ENCODE results near the gene RARB.

The RARB gene

DNA sequence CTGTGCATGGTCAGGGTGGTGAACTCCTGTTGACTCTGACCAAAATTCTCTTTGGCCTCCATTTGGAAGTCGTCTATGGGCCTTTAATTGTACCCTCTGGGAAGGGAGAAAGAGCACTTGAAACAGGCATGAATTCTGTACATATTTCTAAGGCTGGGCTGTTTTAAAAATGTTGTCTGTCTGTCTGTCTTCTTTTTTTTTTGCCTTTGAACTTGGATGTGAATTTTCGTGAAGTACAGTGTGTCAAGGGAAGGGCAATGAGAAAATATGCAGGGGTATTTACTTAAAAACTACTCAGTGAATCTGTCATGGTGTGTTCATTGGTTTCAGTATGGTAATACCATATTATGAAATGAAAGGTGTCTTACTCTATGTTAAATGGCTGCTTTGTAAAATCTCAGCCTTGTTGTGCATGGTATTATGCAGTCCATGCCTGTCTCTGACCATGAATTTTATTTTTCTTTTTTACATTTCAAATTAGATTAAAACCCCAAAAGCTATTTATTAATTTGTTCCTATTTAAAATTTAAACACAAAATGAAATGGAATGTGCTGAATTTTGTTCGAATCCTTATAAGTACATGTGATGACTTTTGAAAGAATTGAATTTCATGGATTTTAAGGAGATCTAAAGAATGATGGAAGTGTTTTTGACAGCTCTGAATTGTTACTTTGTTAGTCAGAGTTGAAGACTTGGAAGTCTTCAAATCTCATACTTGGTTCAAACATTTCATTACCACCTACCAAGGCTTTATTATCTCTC is 51.1 kb downstream of the RARB start:
- TF ChIP-seq, protein P1, sequence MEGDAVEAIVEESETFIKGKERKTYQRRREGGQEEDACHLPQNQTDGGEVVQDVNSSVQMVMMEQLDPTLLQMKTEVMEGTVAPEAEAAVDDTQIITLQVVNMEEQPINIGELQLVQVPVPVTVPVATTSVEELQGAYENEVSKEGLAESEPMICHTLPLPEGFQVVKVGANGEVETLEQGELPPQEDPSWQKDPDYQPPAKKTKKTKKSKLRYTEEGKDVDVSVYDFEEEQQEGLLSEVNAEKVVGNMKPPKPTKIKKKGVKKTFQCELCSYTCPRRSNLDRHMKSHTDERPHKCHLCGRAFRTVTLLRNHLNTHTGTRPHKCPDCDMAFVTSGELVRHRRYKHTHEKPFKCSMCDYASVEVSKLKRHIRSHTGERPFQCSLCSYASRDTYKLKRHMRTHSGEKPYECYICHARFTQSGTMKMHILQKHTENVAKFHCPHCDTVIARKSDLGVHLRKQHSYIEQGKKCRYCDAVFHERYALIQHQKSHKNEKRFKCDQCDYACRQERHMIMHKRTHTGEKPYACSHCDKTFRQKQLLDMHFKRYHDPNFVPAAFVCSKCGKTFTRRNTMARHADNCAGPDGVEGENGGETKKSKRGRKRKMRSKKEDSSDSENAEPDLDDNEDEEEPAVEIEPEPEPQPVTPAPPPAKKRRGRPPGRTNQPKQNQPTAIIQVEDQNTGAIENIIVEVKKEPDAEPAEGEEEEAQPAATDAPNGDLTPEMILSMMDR (IDR thresholded peaks at IDR 0.05; ENCODE audit: borderline replicate concordance, insufficient read depth, low read depth, low read length), result no peak

DNA sequence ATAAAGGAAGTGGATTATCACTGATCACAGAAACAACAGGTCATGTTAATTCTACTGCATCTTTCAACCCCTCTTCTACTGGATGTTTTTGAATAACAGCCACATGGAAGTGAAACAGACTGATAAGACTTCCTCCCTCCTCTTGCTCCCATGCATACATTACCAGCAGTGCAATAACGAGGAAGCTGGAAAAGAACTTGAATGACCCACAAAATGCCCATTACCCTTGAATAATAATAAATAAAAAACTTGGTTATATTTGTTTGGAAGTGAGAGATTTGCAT is 51.6 kb downstream of the RARB start:
- no peak overlapping the region for H3K4me3 ChIP-seq (ENCODE audit: low read depth, low read length)
- TF ChIP-seq, protein P1 (IDR thresholded peaks at IDR 0.05; ENCODE audit: borderline replicate concordance, insufficient read depth, low read depth, low read length), result no peak

More for the DNA sequence above, 51.1 kb downstream of the RARB start:
- H3K4me3 ChIP-seq (ENCODE audit: low read depth, low read length), result no peak overlapping the region

DNA sequence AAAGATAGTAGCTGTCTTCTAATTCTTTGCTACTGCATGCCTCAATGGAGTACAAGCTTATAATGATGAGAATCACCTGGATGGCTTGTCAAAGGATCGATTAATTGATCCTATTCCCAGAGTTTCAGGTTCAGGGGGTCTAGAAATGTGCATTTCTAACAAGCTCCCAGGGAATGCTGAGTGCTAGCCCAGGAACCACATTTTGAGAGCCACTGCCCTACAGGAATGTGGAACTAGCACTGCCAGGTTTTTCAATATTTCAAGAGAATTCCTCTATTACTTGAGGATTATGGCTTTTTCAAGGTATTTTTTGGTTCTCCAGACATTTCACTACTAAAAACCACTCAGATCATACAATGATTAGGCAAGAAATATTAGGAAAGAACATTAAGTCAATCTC is 52.7 kb downstream of the RARB start:
- H3K4me3 ChIP-seq (ENCODE audit: low read depth, low read length), result no peak overlapping the region
- TF ChIP-seq, protein P1 (IDR thresholded peaks at IDR 0.05; ENCODE audit: borderline replicate concordance, insufficient read depth, low read depth, low read length), result no peak

DNA sequence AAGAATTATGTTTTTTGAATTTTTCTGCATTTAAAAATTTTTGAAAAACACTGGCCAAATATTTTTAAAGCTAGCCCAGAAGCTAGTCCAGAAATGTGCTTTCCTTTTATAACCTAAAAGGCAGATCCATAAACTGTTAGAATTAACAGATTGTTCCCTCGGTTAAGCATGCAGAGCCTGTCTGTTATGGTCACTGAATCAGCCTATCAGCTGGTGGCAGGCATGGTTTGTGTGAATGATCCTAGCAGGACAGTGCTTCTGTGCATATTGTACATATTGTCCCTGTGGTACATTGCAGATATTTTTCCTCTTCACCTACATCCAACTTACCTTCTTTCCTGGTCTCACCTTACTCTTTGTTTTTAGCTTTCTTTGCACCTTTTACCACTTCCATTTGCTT is 53.3 kb downstream of the RARB start:
- TF ChIP-seq, protein P1 (IDR thresholded peaks at IDR 0.05; ENCODE audit: borderline replicate concordance, insufficient read depth, low read depth, low read length), result no peak

DNA sequence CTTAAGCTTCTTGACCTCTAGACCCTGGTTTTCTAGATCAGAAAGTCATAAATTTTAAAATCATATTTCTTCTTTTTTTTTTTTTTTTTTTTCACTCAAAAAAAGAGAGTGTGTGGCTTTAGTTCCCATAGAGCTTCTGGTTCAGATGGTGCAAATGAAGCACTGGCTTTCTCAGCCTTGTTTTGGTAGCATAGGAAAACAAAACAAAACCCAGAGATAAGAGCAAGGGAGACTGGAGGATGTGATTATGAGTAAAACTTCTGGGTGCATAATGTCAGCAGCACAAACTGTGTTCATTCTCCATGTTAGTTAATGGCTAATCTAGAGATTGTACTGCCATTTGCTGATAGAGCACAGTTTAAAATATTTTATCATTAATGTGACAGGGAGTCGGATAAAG is 55.4 kb downstream of the RARB start:
- TF ChIP-seq, protein P1 (IDR thresholded peaks at IDR 0.05; ENCODE audit: borderline replicate concordance, insufficient read depth, low read depth, low read length), result no peak
- H3K4me3 ChIP-seq (ENCODE audit: low read depth, low read length), result no peak overlapping the region

More for the DNA sequence above, 53.3 kb downstream of the RARB start:
- no peak overlapping the region for H3K4me3 ChIP-seq (ENCODE audit: low read depth, low read length)

DNA sequence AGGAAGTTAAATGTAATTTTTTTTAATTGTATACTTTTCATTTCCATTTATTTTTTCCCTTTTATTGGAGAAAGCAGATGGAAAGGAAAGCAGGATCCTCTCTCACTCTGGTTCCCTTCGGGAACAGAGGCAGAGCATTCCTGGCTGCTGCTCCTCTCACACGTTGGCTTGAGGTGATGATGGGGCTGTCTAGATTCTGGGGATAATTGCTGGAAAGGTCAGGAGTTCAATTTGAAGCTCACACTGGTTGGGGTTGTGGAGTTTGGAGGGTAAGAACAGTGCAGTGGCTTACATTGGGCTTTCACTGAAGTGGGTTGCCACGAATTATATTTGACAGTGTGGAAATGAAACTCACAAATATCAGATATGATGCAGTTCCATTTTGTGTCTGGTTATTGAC is 57.6 kb downstream of the RARB start:
- H3K4me3 ChIP-seq (ENCODE audit: low read depth, low read length), result no peak overlapping the region
- TF ChIP-seq, protein P1 (IDR thresholded peaks at IDR 0.05; ENCODE audit: borderline replicate concordance, insufficient read depth, low read depth, low read length), result no peak

DNA sequence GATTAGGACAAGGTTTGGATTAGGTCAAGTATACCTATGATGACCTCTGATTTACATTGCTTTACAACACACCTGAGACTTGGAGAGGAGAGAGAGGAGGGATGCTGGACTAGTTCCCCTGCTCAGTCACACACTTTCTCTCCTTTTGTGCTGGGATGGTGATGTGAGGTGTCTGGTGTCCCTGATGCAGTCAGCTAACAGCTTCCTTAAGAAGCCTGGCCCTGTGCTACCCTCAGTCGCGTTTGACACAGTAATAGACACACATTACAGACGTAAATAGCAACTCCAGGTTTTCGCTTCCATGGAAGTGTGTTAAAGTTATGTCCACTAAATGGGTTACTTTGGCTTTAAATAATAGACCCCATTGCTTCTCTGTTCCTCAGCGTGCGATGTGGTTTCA is 58.9 kb downstream of the RARB start:
- TF ChIP-seq, protein P1 (IDR thresholded peaks at IDR 0.05; ENCODE audit: borderline replicate concordance, insufficient read depth, low read depth, low read length), result no peak
- H3K4me3 ChIP-seq (ENCODE audit: low read depth, low read length), result no peak overlapping the region

All from GM12875 (cell line).